ENCODE data around the gene ASTN2.

Gene ASTN2

GRCh38 chr9:116786737-116787136, 628.1 kb downstream of the ASTN2 start:
- TF ChIP-seq SIN3A (IDR thresholded peaks at IDR 0.05; ENCODE audit: borderline replicate concordance, insufficient read depth, low read length): no peak
- no peak for TF ChIP-seq FOXP2 (optimal IDR thresholded peaks at IDR 0.05; ENCODE audit: borderline replicate concordance, extremely low read depth, extremely low read length, insufficient read depth)
- TF ChIP-seq REST (IDR thresholded peaks at IDR 0.05; ENCODE audit: insufficient read depth in 1 of 2, low read depth in 2 of 2, low read length in 2 of 2): no peak
- no peak for TF ChIP-seq TAF1 (IDR thresholded peaks at IDR 0.05; ENCODE audit: borderline replicate concordance, insufficient read depth, low read length)
- no peak for TF ChIP-seq POLR2AphosphoS5 (IDR thresholded peaks at IDR 0.05; ENCODE audit: low read depth, low read length)

DNA sequence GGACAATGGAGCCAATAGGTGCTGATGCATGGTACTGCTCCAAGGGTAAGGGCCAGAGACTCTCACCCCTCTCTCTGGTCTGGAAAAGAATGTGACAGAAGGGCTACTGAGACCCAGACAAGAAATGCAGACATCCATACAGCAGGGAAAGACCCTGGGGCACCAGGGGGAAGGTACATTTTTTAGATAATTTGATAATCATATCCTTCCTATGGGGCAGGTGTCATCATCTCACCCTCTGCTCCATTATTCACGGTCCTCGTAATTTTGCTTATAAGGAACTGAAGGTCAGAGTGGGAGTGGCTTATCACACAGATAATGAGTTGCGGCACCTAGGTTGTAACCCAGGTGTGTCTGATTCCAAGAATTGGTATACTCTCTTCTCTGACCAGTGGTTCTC, 637.7 kb downstream of the ASTN2 start:
- TF ChIP-seq POLR2AphosphoS5 (IDR thresholded peaks at IDR 0.05; ENCODE audit: low read depth, low read length): no peak
- TF ChIP-seq REST (IDR thresholded peaks at IDR 0.05; ENCODE audit: insufficient read depth in 1 of 2, low read depth in 2 of 2, low read length in 2 of 2): no peak
- TF ChIP-seq FOXP2 (optimal IDR thresholded peaks at IDR 0.05; ENCODE audit: borderline replicate concordance, extremely low read depth, extremely low read length, insufficient read depth): no peak
- no peak for TF ChIP-seq SIN3A (IDR thresholded peaks at IDR 0.05; ENCODE audit: borderline replicate concordance, insufficient read depth, low read length)
- no peak for TF ChIP-seq TAF1 (IDR thresholded peaks at IDR 0.05; ENCODE audit: borderline replicate concordance, insufficient read depth, low read length)

DNA sequence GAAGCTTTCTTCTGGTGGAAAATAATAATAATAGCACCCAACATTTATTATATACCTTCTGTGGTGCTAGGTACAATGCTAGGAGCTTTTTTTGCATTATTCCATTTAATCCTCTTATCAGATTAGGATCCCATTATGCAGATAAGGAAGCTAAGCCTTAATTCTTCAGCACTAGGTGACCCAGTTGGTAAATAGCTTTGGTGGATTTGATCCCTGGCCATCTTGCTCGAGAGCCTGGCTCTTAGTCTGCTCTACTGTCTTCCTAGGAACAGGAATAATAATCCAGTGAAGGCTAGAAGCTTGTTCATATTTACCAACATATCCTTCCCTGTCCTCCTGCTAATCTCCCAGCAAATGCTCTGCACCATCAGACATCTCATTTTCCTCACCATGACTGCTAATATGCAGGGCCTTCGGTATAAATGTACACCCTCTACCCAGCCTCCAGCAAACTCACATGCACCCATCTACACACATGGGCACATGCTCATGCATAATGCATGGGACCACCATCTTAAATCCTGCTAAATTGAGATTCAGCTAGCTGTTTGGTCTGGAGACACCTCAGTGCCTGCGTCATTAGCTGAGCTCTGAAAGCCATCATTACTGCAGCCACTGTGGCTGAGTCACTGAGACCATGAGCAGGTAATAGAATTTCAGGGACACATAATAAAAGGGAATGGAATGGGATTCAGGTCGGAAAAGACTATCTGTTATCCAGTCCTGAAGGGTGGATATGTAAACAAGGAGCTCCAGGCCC, 640.3 kb downstream of the ASTN2 start:
- TF ChIP-seq FOXP2 (optimal IDR thresholded peaks at IDR 0.05; ENCODE audit: borderline replicate concordance, extremely low read depth, extremely low read length, insufficient read depth) (no peak), SIN3A (IDR thresholded peaks at IDR 0.05; ENCODE audit: borderline replicate concordance, insufficient read depth, low read length) (no peak), POLR2AphosphoS5 (IDR thresholded peaks at IDR 0.05; ENCODE audit: low read depth, low read length) (no peak), TAF1 (IDR thresholded peaks at IDR 0.05; ENCODE audit: borderline replicate concordance, insufficient read depth, low read length) (no peak), REST (IDR thresholded peaks at IDR 0.05; ENCODE audit: insufficient read depth in 1 of 2, low read depth in 2 of 2, low read length in 2 of 2) (no peak)

GRCh38 chr9:116767219-116767618, 647.6 kb downstream of the ASTN2 start:
- TF ChIP-seq FOXP2 (optimal IDR thresholded peaks at IDR 0.05; ENCODE audit: borderline replicate concordance, extremely low read depth, extremely low read length, insufficient read depth) (no peak), POLR2AphosphoS5 (IDR thresholded peaks at IDR 0.05; ENCODE audit: low read depth, low read length) (no peak), TAF1 (IDR thresholded peaks at IDR 0.05; ENCODE audit: borderline replicate concordance, insufficient read depth, low read length) (no peak), SIN3A (IDR thresholded peaks at IDR 0.05; ENCODE audit: borderline replicate concordance, insufficient read depth, low read length) (no peak), REST (IDR thresholded peaks at IDR 0.05; ENCODE audit: insufficient read depth in 1 of 2, low read depth in 2 of 2, low read length in 2 of 2) (no peak)

Measured in PFSK-1 (cell line).